ENCODE data around the gene ACAN. TPM values are rescaled to one million over a fixed set of nuclear protein-coding genes. Genes with fewer than 3 reads are reported as not detected.
A peak's percentile ranks its signal among the peaks of the same experiment; 100 is the strongest.

Gene ACAN
- total RNA-seq, 1 donor from 2014 or later: 0.13 TPM

DNA sequence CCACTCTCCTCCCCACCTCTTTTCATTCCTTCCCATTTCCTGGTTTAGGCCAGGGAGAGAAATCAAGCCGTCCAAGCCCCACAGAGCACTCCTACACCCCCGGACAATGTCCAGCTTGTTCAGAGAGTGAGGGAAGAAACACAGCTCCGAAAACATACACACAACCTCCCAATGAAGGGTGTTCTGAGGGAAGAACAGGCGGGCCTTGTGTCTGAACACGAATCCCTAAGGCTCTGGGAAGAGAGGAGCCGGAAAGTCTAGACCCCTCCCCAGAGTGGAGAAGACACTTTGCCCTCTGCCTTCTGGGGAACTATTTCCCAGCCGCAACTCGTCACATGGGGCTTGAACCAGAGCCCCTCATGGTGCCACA lies 30.5 kb downstream of the ACAN start:
- Mint-ChIP-seq H3K4me1 (peaks cover 10% of the 10 kb centered on the region), H3K4me3 (no peak overlapping the region), H3K9me3 (no peaks in the 10 kb centered on the region), H3K27ac (no peak overlapping the region), H3K36me3 (no peaks in the 10 kb centered on the region), H3K27me3 (ENCODE audit: low read depth) (no peaks in the 10 kb centered on the region)
- TF ChIP-seq, protein P1, sequence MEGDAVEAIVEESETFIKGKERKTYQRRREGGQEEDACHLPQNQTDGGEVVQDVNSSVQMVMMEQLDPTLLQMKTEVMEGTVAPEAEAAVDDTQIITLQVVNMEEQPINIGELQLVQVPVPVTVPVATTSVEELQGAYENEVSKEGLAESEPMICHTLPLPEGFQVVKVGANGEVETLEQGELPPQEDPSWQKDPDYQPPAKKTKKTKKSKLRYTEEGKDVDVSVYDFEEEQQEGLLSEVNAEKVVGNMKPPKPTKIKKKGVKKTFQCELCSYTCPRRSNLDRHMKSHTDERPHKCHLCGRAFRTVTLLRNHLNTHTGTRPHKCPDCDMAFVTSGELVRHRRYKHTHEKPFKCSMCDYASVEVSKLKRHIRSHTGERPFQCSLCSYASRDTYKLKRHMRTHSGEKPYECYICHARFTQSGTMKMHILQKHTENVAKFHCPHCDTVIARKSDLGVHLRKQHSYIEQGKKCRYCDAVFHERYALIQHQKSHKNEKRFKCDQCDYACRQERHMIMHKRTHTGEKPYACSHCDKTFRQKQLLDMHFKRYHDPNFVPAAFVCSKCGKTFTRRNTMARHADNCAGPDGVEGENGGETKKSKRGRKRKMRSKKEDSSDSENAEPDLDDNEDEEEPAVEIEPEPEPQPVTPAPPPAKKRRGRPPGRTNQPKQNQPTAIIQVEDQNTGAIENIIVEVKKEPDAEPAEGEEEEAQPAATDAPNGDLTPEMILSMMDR (IDR thresholded peaks at IDR 0.05; ENCODE audit: unreplicated experiment): no peak
- no peak for DNase-seq (ENCODE audit: low spot score in 2 of 2, unreplicated experiment in 2 of 2)

DNA sequence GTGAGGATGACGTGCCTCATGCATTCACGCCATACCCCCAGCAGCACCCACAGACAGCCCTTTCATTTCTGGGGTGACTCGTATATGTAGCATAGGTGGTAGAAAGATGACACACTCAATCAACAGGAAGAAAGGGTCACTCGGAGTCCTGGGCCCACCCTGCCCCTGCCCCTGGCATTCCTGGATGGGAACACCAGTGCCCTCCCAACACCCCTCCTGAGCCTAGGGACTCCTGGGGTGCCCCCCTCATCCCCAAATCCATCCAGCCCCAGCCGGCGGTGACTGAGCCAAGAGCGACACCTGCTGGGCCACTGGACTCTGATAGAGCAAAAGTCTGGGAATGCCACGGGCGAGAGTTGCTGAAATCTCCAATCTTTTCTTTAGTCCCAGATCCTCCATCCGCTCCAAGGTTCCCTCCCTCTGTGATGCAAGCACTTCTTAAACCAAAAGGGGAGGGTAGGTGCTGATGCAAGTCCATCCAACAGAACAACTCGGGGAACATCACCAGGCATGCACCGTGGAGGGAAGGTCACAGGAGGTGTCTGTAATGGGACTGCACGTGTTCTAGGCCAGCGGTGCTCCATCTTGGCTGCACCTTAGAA lies 31.1 kb downstream of the ACAN start:
- TF ChIP-seq, protein P1 (IDR thresholded peaks at IDR 0.05; ENCODE audit: unreplicated experiment): no peak
- Mint-ChIP-seq H3K36me3 (no peaks in the 10 kb centered on the region), H3K4me3 (no peak overlapping the region), H3K27ac (no peak overlapping the region), H3K27me3 (ENCODE audit: low read depth) (peaks cover 3% of the 10 kb centered on the region), H3K9me3 (no peaks in the 10 kb centered on the region), H3K4me1 (peaks cover 10% of the 10 kb centered on the region)
- DNase-seq (ENCODE audit: low spot score in 2 of 2, unreplicated experiment in 2 of 2): peak in 1 of 2 experiments; percentile 52

DNA sequence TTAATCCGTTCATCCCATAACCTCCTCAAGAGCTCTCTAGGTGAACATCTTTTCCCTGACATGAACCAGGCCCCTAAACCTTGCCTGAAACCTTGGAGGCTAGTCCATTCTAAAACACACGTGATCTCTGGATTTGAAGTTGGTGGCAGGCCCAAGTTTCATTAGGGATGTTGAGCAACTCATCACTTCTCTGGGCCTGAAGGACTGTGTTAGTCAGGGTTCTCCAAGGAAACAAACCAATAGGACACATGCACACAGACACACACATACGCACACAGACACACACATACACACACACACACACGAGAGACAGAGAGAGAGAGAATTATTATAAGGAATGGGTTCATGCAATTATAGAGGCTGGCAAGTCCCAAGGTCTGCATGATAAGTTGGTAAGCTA lies 31.9 kb downstream of the ACAN start:
- TF ChIP-seq, protein P1 (IDR thresholded peaks at IDR 0.05; ENCODE audit: unreplicated experiment): no peak
- Mint-ChIP-seq H3K9me3 (no peaks in the 10 kb centered on the region), H3K27me3 (ENCODE audit: low read depth) (peaks cover 5% of the 10 kb centered on the region), H3K4me1 (peaks cover 10% of the 10 kb centered on the region), H3K27ac (no peak overlapping the region), H3K36me3 (no peaks in the 10 kb centered on the region), H3K4me3 (no peak overlapping the region)
- DNase-seq (ENCODE audit: low spot score in 2 of 2, unreplicated experiment in 2 of 2): no peak

DNA sequence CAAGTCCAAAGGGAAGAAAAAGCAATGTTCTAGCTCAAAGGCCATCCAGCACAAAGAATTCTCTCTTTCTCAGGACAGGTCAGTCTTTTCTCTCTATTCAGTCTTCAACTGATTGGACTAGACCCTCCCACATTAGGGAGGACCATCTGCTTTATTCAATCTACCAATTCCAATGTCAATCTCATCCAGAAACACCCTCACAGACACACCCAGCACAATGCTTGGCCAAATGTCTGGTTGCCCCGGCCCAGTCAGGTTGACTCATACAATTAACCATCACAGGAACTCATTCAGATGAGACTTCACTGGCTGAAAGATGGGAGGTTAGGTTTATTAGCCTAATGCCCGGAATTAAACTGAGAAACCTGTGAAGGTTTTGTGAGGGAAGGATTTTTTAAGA lies 32.4 kb downstream of the ACAN start:
- H3K27ac Mint-ChIP-seq: no peak overlapping the region
- TF ChIP-seq, protein P1 (IDR thresholded peaks at IDR 0.05; ENCODE audit: unreplicated experiment): no peak
- no peak for DNase-seq (ENCODE audit: low spot score in 2 of 2, unreplicated experiment in 2 of 2)

DNA sequence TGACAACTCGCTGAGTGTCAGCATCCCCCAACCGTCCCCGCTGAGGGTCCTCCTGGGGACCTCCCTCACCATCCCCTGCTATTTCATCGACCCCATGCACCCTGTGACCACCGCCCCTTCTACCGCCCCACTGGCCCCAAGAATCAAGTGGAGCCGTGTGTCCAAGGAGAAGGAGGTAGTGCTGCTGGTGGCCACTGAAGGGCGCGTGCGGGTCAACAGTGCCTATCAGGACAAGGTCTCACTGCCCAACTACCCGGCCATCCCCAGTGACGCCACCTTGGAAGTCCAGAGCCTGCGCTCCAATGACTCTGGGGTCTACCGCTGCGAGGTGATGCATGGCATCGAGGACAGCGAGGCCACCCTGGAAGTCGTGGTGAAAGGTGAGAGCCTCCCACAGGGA lies 35.4 kb downstream of the ACAN start:
- Mint-ChIP-seq H3K4me3 (no peak overlapping the region), H3K4me1 (peaks cover 2% of the 10 kb centered on the region), H3K27me3 (ENCODE audit: low read depth) (peaks cover 12% of the 10 kb centered on the region), H3K36me3 (no peaks in the 10 kb centered on the region), H3K27ac (no peak overlapping the region), H3K9me3 (no peaks in the 10 kb centered on the region)
- TF ChIP-seq, protein P1 (IDR thresholded peaks at IDR 0.05; ENCODE audit: unreplicated experiment): no peak
- no peak for DNase-seq (ENCODE audit: low spot score in 2 of 2, unreplicated experiment in 2 of 2)

More for the DNA sequence above, 32.4 kb downstream of the ACAN start:
- H3K36me3 Mint-ChIP-seq: no peaks in the 10 kb centered on the region
- H3K4me1 Mint-ChIP-seq: peaks cover 10% of the 10 kb centered on the region
- H3K27me3 Mint-ChIP-seq (ENCODE audit: low read depth): peaks cover 8% of the 10 kb centered on the region
- H3K9me3 Mint-ChIP-seq: no peaks in the 10 kb centered on the region
- H3K4me3 Mint-ChIP-seq: no peak overlapping the region

DNA sequence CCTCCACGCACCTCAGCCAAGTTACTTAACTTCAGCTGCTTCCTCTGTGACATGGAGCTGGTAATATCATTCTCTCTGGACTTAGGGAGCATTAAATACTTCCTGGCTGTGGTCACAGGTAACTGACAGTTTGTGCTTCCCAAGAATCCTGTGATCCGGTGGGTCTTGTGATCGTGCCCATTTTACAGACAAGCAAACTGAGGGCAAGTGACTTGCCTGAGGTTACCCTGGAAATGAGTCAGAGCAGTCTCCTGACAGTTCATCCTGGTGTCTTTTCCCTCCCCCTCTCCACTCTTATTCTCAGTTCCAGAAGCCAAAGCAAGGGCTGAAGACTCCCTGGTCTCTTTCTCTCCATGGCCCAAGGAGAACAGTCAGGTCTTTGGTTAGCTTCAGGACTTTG lies 35.9 kb downstream of the ACAN start:
- peaks cover 15% of the 10 kb centered on the region for H3K27me3 Mint-ChIP-seq (ENCODE audit: low read depth)
- no peak overlapping the region for H3K4me3 Mint-ChIP-seq
- H3K4me1 Mint-ChIP-seq: no peaks in the 10 kb centered on the region
- H3K9me3 Mint-ChIP-seq: no peaks in the 10 kb centered on the region
- no peaks in the 10 kb centered on the region for H3K36me3 Mint-ChIP-seq
- no peak for DNase-seq (ENCODE audit: low spot score in 2 of 2, unreplicated experiment in 2 of 2)
- no peak overlapping the region for H3K27ac Mint-ChIP-seq
- TF ChIP-seq, protein P1 (IDR thresholded peaks at IDR 0.05; ENCODE audit: unreplicated experiment): no peak
